Hematopoietic multipotent progenitor cell (in vitro differentiated cells): ENCODE measurements around the gene SMIM34. TPM values are rescaled to one million over a fixed set of nuclear protein-coding genes. Genes with fewer than 3 reads are reported as not detected.
"Not testable (repeated sequence)": the region's sequence is repeated elsewhere in the genome, so short reads cannot be mapped to it uniquely, and the experiment has no call there.

Source experiments
- DNase-seq, 3 donors: peaks; one replicate each; pipeline ENCODE4 v3.0.0-alpha.2; 2011 to 2015; ENCODE audit warnings: low read depth in 2 of 3, low spot score in 2 of 3
- small RNA-seq: library from RNA; depleted of rRNA; stranded (forward); fragments of <200 nt; gene quantifications from one replicate; pipeline ENCODE3, GENCODE V24; 2012
- total RNA-seq: library from RNA; depleted of rRNA; stranded (reverse); fragments of >200 nt; gene quantifications from one replicate; pipeline ENCODE4 v1.2.3, GENCODE V29; 2012

The SMIM34 gene
- total RNA-seq, 1 donor = not detected

- not testable (repeated sequence) for DNase-seq
These were observed 48.7 kb downstream of the SMIM34 start, which contains the start of gene SMIM11 for GRCh38 chr21:34374940-34375618. Gene SMIM11 (plus strand): TSS chr21:34375507. CDS start chr21:34379505, 3,998 bp downstream.

GRCh38 chr21:34374462-34374861 is 49.3 kb downstream of the SMIM34 start:
- not testable (repeated sequence) for DNase-seq

- DNase-seq = no peak
These were observed 51.4 kb downstream of the SMIM34 start for GRCh38 chr21:34372321-34372720.

DNA sequence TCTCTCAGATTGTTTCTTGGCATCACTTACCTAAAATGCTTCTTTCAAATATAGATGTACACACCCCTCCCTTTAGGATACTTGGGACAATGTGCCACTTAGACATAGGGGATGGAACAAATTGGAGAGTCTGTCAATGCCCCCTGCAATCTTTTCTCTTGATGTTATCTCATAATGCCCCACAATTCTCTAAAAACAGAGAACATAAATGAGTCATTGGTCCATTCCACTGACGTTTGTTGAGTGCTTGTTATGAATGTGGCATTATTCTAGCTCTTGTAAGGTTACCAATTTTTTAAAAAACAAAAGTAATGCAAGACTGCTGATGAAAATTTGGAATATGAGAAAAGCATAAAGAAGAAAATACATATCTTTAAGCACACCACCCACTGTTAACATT is 54.0 kb downstream of the SMIM34 start:
- DNase-seq = no peak

Small RNAs within 50 kb of the gene (small RNA-seq; reads per million reads assigned to genes)
- gene RF00614 = not detected

Other genes starting within 250 kb of the SMIM34 start
- not detected for gene KCNE2, start 59.9 kb downstream of the SMIM34 start, total RNA-seq
- gene SMIM11, start 48.4 kb downstream of the SMIM34 start, total RNA-seq = 3.5 TPM
- gene KCNE1, start 88.3 kb upstream of the SMIM34 start, total RNA-seq = 0.27 TPM
- gene RCAN1, start 191.2 kb upstream of the SMIM34 start, total RNA-seq = 3.2 TPM
- under 0.01 TPM for gene CLIC6, start 245.0 kb upstream of the SMIM34 start, total RNA-seq